Measurements from ENCODE around the gene CYTH2.

DNA sequence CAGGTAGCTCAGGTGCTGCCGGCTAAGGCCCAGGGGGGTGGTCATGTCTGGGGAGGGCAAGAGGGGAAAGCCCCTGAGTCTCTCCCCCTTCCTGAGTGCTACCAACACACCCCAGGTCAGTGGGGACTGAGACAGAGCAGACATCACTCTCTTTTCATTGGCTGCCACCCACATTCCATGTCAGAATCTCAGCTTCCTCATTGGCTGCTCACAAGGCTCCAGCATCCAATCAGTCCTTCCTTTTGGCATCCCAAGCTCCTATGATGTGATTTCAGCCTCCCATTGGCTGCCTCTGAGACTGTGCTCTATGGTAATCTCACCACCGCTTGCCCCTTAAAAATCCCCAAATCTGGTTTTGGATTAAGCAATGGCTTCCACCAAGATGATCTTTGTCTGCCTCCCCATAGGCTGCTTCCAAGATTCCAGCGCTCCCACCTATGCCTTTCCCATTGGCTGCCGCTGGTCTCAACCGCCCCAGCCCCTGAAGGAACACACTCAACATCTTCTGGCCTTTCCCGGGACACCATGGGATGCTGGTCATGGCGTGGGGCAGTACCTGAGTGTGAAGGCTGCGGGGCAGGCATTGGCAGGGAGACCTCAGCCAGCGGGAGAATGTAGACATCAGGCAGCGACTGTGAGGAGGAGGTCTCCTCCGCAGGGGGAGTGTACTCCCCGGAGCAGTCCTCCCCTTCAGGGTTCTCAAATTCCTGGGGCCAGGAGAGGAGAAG is 40.5 kb downstream of the CYTH2 start:
- no peak for TF ChIP-seq CTCF (IDR thresholded peaks at IDR 0.05)
- TF ChIP-seq ZFX (IDR thresholded peaks at IDR 0.05; ENCODE audit: borderline replicate concordance) = no peak
